CD14-positive monocyte (primary cell): ENCODE data around the gene MYO18A. TPM values are rescaled to one million over a fixed set of nuclear protein-coding genes. Genes with fewer than 3 reads are reported as not detected.

Source experiments
- DNase-seq, 3 donors: peaks; one replicate each; pipeline ENCODE4 v3.0.0-alpha.2; 2011 to 2022
- H2AFZ ChIP-seq: 2 replicates; pipeline ENCODE4 v1.6.0; 2012; ENCODE audit warnings: mild to moderate bottlenecking, low read depth, low read length, inconsistent platforms; ENCODE audit not compliant: insufficient read depth, poor library complexity, severe bottlenecking
- H3K27ac ChIP-seq, 2 donors: 1 replicate in 1 of 2; 2 replicates in 1 of 2; pipeline ENCODE4 v1.5.1; 2012 to 2013; ENCODE audit warnings: low read length in 2 of 2, control low read depth in 1 of 2, inconsistent platforms in 1 of 2, low read depth in 1 of 2, mild to moderate bottlenecking in 1 of 2
- H3K27me3 ChIP-seq, 2 donors: one replicate each; pipeline versions ENCODE4 v1.6.0 to v1.6.1; 2011 to 2013; ENCODE audit warnings: low read length in 2 of 2; ENCODE audit not compliant: control insufficient read depth in 2 of 2, insufficient read depth in 2 of 2
- H3K36me3 ChIP-seq, 2 donors: replicated peaks in 1 of 2; 1 replicate in 1 of 2; 2 replicates in 1 of 2; pipeline versions ENCODE4 v1.5.1 to v1.6.1; 2012 to 2013; ENCODE audit warnings: low read length in 2 of 2, control low read depth in 1 of 2, inconsistent platforms in 1 of 2, mild to moderate bottlenecking in 1 of 2; ENCODE audit not compliant: insufficient read depth in 2 of 2, control insufficient read depth in 1 of 2
- H3K4me1 ChIP-seq, 2 donors: 1 replicate in 1 of 2; 2 replicates in 1 of 2; pipeline versions ENCODE4 v1.5.1 to v1.6.1; 2012 to 2013; ENCODE audit warnings: low read length in 2 of 2, control low read depth in 1 of 2, inconsistent platforms in 1 of 2, mild to moderate bottlenecking in 1 of 2, moderate library complexity in 1 of 2; ENCODE audit not compliant: insufficient read depth in 2 of 2, control insufficient read depth in 1 of 2
- H3K4me2 ChIP-seq: replicated peaks from 2 replicates; pipeline ENCODE3; 2012; ENCODE audit warnings: low read length, moderate library complexity, mild to moderate bottlenecking; ENCODE audit not compliant: poor library complexity, severe bottlenecking; ENCODE audit errors: extremely low read depth
- H3K4me3 ChIP-seq, 3 experiments: fragments of 200-600 bp in 1 of 3; sonication (generic) in 1 of 3; replicated peaks in 1 of 3; 1 replicate in 2 of 3; 2 replicates in 1 of 3; pipeline ENCODE4 v1.5.1; 2011 to 2013; ENCODE audit warnings: low read length in 3 of 3, mild to moderate bottlenecking in 3 of 3, control low read depth in 2 of 3, low read depth in 2 of 3, inconsistent platforms in 1 of 3, moderate library complexity in 1 of 3
- H3K79me2 ChIP-seq: 2 replicates; pipeline ENCODE4 v1.6.0; 2012; ENCODE audit warnings: mild to moderate bottlenecking, control low read depth, inconsistent platforms, low read length, moderate library complexity; ENCODE audit not compliant: insufficient read depth
- H3K9ac ChIP-seq: 2 replicates; pipeline ENCODE4 v1.6.0; 2017; ENCODE audit warnings: low read length, mild to moderate bottlenecking; ENCODE audit not compliant: insufficient read depth, poor library complexity, severe bottlenecking
- H3K9me3 ChIP-seq, 2 donors: replicated peaks in 1 of 2; 1 replicate in 1 of 2; 2 replicates in 1 of 2; pipeline versions ENCODE4 v1.5.1 to v1.6.1; 2012 to 2013; ENCODE audit warnings: low read length in 2 of 2, control low read depth in 1 of 2; ENCODE audit not compliant: control insufficient read depth in 1 of 2, insufficient read depth in 1 of 2
- H4K20me1 ChIP-seq: 2 replicates; pipeline ENCODE4 v1.6.0; 2012; ENCODE audit warnings: mild to moderate bottlenecking, low read length, control low read depth, moderate library complexity; ENCODE audit not compliant: insufficient read depth
- H3K27ac Mint-ChIP-seq, 7 donors: one replicate each; pipeline ENCODE4 v1.8.0; 2020; ENCODE audit warnings: mild to moderate bottlenecking in 7 of 7, mixed read lengths in 7 of 7, moderate library complexity in 6 of 7, inconsistent platforms in 2 of 7
- H3K27me3 Mint-ChIP-seq, 3 donors: one replicate each; pipeline ENCODE4 v1.8.0; 2021 to 2022; ENCODE audit warnings: low read depth in 3 of 3, mild to moderate bottlenecking in 3 of 3, mixed read lengths in 3 of 3, moderate library complexity in 3 of 3, inconsistent platforms in 1 of 3
- H3K36me3 Mint-ChIP-seq, 2 donors: one replicate each; pipeline ENCODE4 v1.8.0; 2020; ENCODE audit warnings: mixed read lengths in 2 of 2, inconsistent platforms in 1 of 2, mild to moderate bottlenecking in 1 of 2
- H3K4me1 Mint-ChIP-seq: one replicate; pipeline ENCODE4 v1.8.0; 2020; ENCODE audit warnings: mild to moderate bottlenecking, mixed read lengths
- H3K4me3 Mint-ChIP-seq, 2 donors: one replicate each; pipeline ENCODE4 v1.8.0; 2020; ENCODE audit warnings: mild to moderate bottlenecking in 2 of 2, mixed read lengths in 2 of 2, moderate library complexity in 1 of 2
- H3K9me3 Mint-ChIP-seq, 7 donors: one replicate each; pipeline ENCODE4 v1.8.0; 2020 to 2022; ENCODE audit warnings: mixed read lengths in 7 of 7, mild to moderate bottlenecking in 6 of 7, moderate library complexity in 6 of 7, inconsistent platforms in 2 of 7
- WGBS: methylation state at CpG from one replicate; pipeline ENCODE4 v1.1.5; 2013; ENCODE audit warnings: missing lambda C conversion rate; ENCODE audit not compliant: insufficient coverage; 5-methylcytosine and 5-hydroxymethylcytosine counted together
- intact Hi-C, 2 donors: fragments of 100-400 bp; cut with micrococcal nuclease; formaldehyde crosslinking; loops; one replicate each; pipeline versions ENCODE4 v1.15.0 to v1.15.1; 2023
- polyA plus RNA-seq, 3 donors: library from polyadenylated mRNA; depleted of rRNA in 1 of 3; unstranded in 2 of 3; stranded (reverse) in 1 of 3; fragments of 300-500 nt in 2 of 3; fragments of >200 nt in 1 of 3; fragmentation: Illumina TruSeq in 2 of 3; gene quantifications; 1 replicate in 2 of 3; 2 replicates in 1 of 3; pipeline ENCODE4 v1.2.3, GENCODE V29; 2012 to 2021
- TF ChIP-seq, protein P1 (sequence below): fragments of 200-600 bp; IDR thresholded peaks from one replicate; pipeline ENCODE4 v1.8.0; 2022; ENCODE audit warnings: antibody characterized with exemption, mild to moderate bottlenecking

The MYO18A gene
- polyA plus RNA-seq, 3 donors = 6.3 to 40.2 (median 11.0) TPM

DNA sequence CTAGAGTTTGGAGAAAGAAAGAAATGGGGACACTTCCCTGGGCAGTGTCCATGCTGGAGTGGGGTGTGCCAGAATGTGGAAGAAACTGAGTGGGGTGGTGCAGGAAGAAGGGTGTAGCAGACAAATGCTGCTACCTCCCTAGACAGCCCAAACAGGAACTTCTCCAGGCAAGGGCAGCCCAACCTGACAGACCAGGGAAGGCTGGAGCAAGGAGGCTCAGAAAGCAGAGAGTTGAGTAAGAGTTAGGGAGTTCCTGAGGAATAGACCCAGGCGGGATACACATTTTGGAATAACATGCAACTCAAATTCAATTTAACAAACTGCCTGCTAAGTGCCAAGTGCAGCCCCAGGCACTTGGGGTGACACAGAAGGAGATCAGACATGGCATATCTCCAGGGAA, 1.0 kb upstream of the MYO18A start:
- H3K27me3 ChIP-seq = peaks cover 0 to 13% of the 10 kb centered on the region in 2 donors
- H3K9me3 ChIP-seq = no peaks in the 10 kb centered on the region
- intact Hi-C loops = loop anchor here in 1 of 2 donors (5.0 kb wide), 1 partner anchor 34 kb away; no protein-coding TSS in a partner anchor
- WGBS = no CpG with 5 or more reads among the region's 1 CpG
- no peak overlapping the region for H3K4me3 ChIP-seq
- Mint-ChIP-seq H3K9me3 (peaks cover 0 to 2% (median 0%) of the 10 kb centered on the region in 7 donors), H3K36me3 (peaks cover 0 to 3% of the 10 kb centered on the region in 2 donors), H3K27ac (peak overlapping the region in 4 of 7 donors; percentile 13 to 66 (median 36)), H3K4me3 (peak overlapping the region in 1 of 2 donors; percentile 35), H3K4me1 (peaks cover 39% of the 10 kb centered on the region), H3K27me3 (peaks cover 4 to 20% (median 18%) of the 10 kb centered on the region in 3 donors)
- no peak overlapping the region for H3K27ac ChIP-seq
- no peaks in the 10 kb centered on the region for H3K36me3 ChIP-seq
- no peak overlapping the region for H3K4me2 ChIP-seq
- H3K4me1 ChIP-seq = peaks cover 29 to 35% of the 10 kb centered on the region in 2 donors
- H3K79me2 ChIP-seq = no peaks in the 10 kb centered on the region
- TF ChIP-seq, protein P1, sequence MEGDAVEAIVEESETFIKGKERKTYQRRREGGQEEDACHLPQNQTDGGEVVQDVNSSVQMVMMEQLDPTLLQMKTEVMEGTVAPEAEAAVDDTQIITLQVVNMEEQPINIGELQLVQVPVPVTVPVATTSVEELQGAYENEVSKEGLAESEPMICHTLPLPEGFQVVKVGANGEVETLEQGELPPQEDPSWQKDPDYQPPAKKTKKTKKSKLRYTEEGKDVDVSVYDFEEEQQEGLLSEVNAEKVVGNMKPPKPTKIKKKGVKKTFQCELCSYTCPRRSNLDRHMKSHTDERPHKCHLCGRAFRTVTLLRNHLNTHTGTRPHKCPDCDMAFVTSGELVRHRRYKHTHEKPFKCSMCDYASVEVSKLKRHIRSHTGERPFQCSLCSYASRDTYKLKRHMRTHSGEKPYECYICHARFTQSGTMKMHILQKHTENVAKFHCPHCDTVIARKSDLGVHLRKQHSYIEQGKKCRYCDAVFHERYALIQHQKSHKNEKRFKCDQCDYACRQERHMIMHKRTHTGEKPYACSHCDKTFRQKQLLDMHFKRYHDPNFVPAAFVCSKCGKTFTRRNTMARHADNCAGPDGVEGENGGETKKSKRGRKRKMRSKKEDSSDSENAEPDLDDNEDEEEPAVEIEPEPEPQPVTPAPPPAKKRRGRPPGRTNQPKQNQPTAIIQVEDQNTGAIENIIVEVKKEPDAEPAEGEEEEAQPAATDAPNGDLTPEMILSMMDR = no peak
- no peaks in the 10 kb centered on the region for H4K20me1 ChIP-seq
- peak overlapping the region; percentile 90 for H2AFZ ChIP-seq
- DNase-seq = peak in 1 of 3 donors; percentile 12
- no peak overlapping the region for H3K9ac ChIP-seq

DNA sequence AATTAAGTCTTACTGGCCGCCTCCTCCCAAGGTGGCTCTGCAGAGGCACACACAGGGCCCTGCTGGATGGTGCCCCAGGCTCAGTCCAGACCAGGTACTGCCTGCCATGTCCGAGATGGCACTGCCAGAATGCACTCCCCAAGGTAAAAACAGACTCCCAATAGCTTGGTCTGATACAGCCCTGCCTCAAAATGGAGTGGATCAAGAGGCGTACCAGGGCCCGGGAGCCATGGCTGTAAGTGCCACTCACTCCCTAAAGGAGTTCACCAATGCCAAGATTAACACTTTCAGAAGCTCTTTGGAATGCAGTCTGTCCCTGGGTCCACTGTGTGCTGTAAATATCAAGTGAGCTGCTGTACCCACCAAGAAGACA, 576 bp upstream of the MYO18A start:
- H3K9me3 ChIP-seq = no peaks in the 10 kb centered on the region
- peak overlapping the region; percentile 90 for H2AFZ ChIP-seq
- peak overlapping the region in 2 of 3 experiments; percentile 13 to 69 for H3K4me3 ChIP-seq
- Mint-ChIP-seq H3K9me3 (peaks cover 0 to 2% (median 0%) of the 10 kb centered on the region in 7 donors), H3K36me3 (peaks cover 0 to 3% of the 10 kb centered on the region in 2 donors), H3K27ac (peak overlapping the region in 2 of 7 donors; percentile 37 to 57), H3K4me1 (peaks cover 44% of the 10 kb centered on the region), H3K4me3 (peak overlapping the region; percentile 57 to 67), H3K27me3 (peaks cover 4 to 24% (median 22%) of the 10 kb centered on the region in 3 donors)
- no peaks in the 10 kb centered on the region for H3K36me3 ChIP-seq
- H3K27ac ChIP-seq = peak overlapping the region in 1 of 2 donors; percentile 22
- no peak for DNase-seq
- H3K9ac ChIP-seq = peak overlapping the region; percentile 24
- peak overlapping the region; percentile 71 for H3K4me2 ChIP-seq
- peaks cover 32 to 40% of the 10 kb centered on the region in 2 donors for H3K4me1 ChIP-seq
- no peaks in the 10 kb centered on the region for H3K79me2 ChIP-seq
- H4K20me1 ChIP-seq = no peaks in the 10 kb centered on the region
- WGBS = 93% methylated on average over 3 of the region's 4 CpGs
- TF ChIP-seq, protein P1 = no peak
- intact Hi-C loops = loop anchor here in 1 of 2 donors (5.0 kb wide), 1 partner anchor 33 kb away; no protein-coding TSS in a partner anchor
- peaks cover 0 to 15% of the 10 kb centered on the region in 2 donors for H3K27me3 ChIP-seq
